ENCODE results near the gene MS4A7. TPM values are rescaled to one million over a fixed set of nuclear protein-coding genes. Genes with fewer than 3 reads are reported as not detected.

MS4A7 gene
- total RNA-seq, 2 experiments from 2014 or later = not detected

GRCh38 chr11:60371854-60372253 lies 6.5 kb upstream of the MS4A7 start:
- Mint-ChIP-seq H3K27ac (no peak overlapping the region), H3K9me3 (ENCODE audit: low read depth) (no peaks in the 10 kb centered on the region), H3K27me3 (peaks cover 26% of the 10 kb centered on the region), H3K4me1 (peaks cover 4% of the 10 kb centered on the region), H3K36me3 (ENCODE audit: low read depth) (no peaks in the 10 kb centered on the region), H3K4me3 (no peak overlapping the region)
- intact Hi-C loops (cut with DNase I, micrococcal nuclease) = no loop called here
- ATAC-seq = no peak
- no peak for DNase-seq
- ChIA-PET CTCF (interaction anchor here (1.5 kb wide), 1 partner anchor 8 kb away, joined by 4 read pairs; no protein-coding TSS in a partner anchor), POLR2A (no interaction called here)

GRCh38 chr11:60372767-60373166 lies 5.6 kb upstream of the MS4A7 start:
- Mint-ChIP-seq H3K27me3 (peaks cover 25% of the 10 kb centered on the region), H3K36me3 (ENCODE audit: low read depth) (no peaks in the 10 kb centered on the region), H3K4me1 (peaks cover under 1% of the 10 kb centered on the region), H3K9me3 (ENCODE audit: low read depth) (no peaks in the 10 kb centered on the region), H3K27ac (no peak overlapping the region), H3K4me3 (no peak overlapping the region)
- CTCF ChIA-PET = interaction anchor here (1.5 kb wide), 1 partner anchor 9 kb away, joined by 4 read pairs; no protein-coding TSS in a partner anchor
- ATAC-seq = no peak
- DNase-seq = no peak
- intact Hi-C loops (cut with DNase I, micrococcal nuclease) = no loop called here
- POLR2A ChIA-PET = no interaction called here

- CTCF ChIA-PET = no interaction called here
- no peaks in the 10 kb centered on the region for H3K9me3 Mint-ChIP-seq (ENCODE audit: low read depth)
These were observed 3.0 kb upstream of the MS4A7 start for GRCh38 chr11:60375316-60375715.

GRCh38 chr11:60376601-60377000 lies 1.7 kb upstream of the MS4A7 start:
- H3K27me3 Mint-ChIP-seq = peaks cover 10% of the 10 kb centered on the region
- DNase-seq = no peak
- H3K36me3 Mint-ChIP-seq (ENCODE audit: low read depth) = no peaks in the 10 kb centered on the region
- H3K9me3 Mint-ChIP-seq (ENCODE audit: low read depth) = no peaks in the 10 kb centered on the region
- H3K27ac Mint-ChIP-seq = no peak overlapping the region
- ATAC-seq = no peak
- CTCF ChIA-PET = no interaction called here
- H3K4me1 Mint-ChIP-seq = peaks cover 4% of the 10 kb centered on the region
- intact Hi-C loops (cut with DNase I, micrococcal nuclease) = no loop called here
- H3K4me3 Mint-ChIP-seq = no peak overlapping the region
- POLR2A ChIA-PET = no interaction called here

More at GRCh38 chr11:60375316-60375715, 3.0 kb upstream of the MS4A7 start:
- POLR2A ChIA-PET = no interaction called here
- no peak for ATAC-seq
- H3K27me3 Mint-ChIP-seq = peaks cover 15% of the 10 kb centered on the region
- no peak for DNase-seq
- intact Hi-C loops (cut with DNase I, micrococcal nuclease) = no loop called here
- no peak overlapping the region for H3K4me3 Mint-ChIP-seq
- no peak overlapping the region for H3K27ac Mint-ChIP-seq
- H3K4me1 Mint-ChIP-seq = peaks cover 4% of the 10 kb centered on the region
- no peaks in the 10 kb centered on the region for H3K36me3 Mint-ChIP-seq (ENCODE audit: low read depth)

GRCh38 chr11:60377401-60378136 lies 763 bp upstream of the MS4A7 start:
- POLR2A ChIA-PET = no interaction called here
- H3K4me3 Mint-ChIP-seq = no peak overlapping the region

GRCh38 chr11:60389279-60389910 lies 11.1 kb downstream of the MS4A7 start:
- Mint-ChIP-seq H3K9me3 (ENCODE audit: low read depth) (no peaks in the 10 kb centered on the region), H3K4me3 (no peak overlapping the region), H3K27ac (no peak overlapping the region), H3K4me1 (no peaks in the 10 kb centered on the region), H3K36me3 (ENCODE audit: low read depth) (no peaks in the 10 kb centered on the region), H3K27me3 (peaks cover 3% of the 10 kb centered on the region)
- intact Hi-C loops (cut with DNase I, micrococcal nuclease) = no loop called here
- ChIA-PET CTCF (no interaction called here), POLR2A (no interaction called here)
- ATAC-seq (no peak), DNase-seq (no peak)

More at GRCh38 chr11:60377401-60378136, 763 bp upstream of the MS4A7 start:
- Mint-ChIP-seq H3K4me1 (peaks cover 4% of the 10 kb centered on the region), H3K27ac (no peak overlapping the region), H3K9me3 (ENCODE audit: low read depth) (no peaks in the 10 kb centered on the region), H3K27me3 (peaks cover 7% of the 10 kb centered on the region), H3K36me3 (ENCODE audit: low read depth) (no peaks in the 10 kb centered on the region)
- DNase-seq = no peak
- CTCF ChIA-PET = interaction anchor here (0.7 kb wide), 1 partner anchor 15 kb away, joined by 4 read pairs; no protein-coding TSS in a partner anchor
- intact Hi-C loops (cut with DNase I, micrococcal nuclease) = no loop called here
- ATAC-seq = no peak

GRCh38 chr11:60390419-60390818 lies 12.1 kb downstream of the MS4A7 start:
- no peaks in the 10 kb centered on the region for H3K9me3 Mint-ChIP-seq (ENCODE audit: low read depth)
- no peak for ATAC-seq
- DNase-seq = no peak

GRCh38 chr11:60392361-60392760 lies 14.0 kb downstream of the MS4A7 start:
- intact Hi-C loops (cut with DNase I, micrococcal nuclease) = no loop called here
- DNase-seq = no peak
- no peak overlapping the region for H3K27ac Mint-ChIP-seq

More at GRCh38 chr11:60390419-60390818, 12.1 kb downstream of the MS4A7 start:
- no peak overlapping the region for H3K4me3 Mint-ChIP-seq
- peaks cover 3% of the 10 kb centered on the region for H3K27me3 Mint-ChIP-seq
- ChIA-PET CTCF (interaction anchor here (1.1 kb wide), 1 partner anchor 28 kb away, joined by 3 read pairs; no protein-coding TSS in a partner anchor), POLR2A (no interaction called here)
- no peaks in the 10 kb centered on the region for H3K36me3 Mint-ChIP-seq (ENCODE audit: low read depth)
- intact Hi-C loops (cut with DNase I, micrococcal nuclease) = no loop called here
- H3K4me1 Mint-ChIP-seq = no peaks in the 10 kb centered on the region
- H3K27ac Mint-ChIP-seq = no peak overlapping the region

GRCh38 chr11:60393016-60393415 lies 14.7 kb downstream of the MS4A7 start:
- Mint-ChIP-seq H3K4me1 (no peaks in the 10 kb centered on the region), H3K36me3 (ENCODE audit: low read depth) (no peaks in the 10 kb centered on the region), H3K27me3 (no peaks in the 10 kb centered on the region), H3K4me3 (no peak overlapping the region), H3K27ac (no peak overlapping the region), H3K9me3 (ENCODE audit: low read depth) (no peaks in the 10 kb centered on the region)
- DNase-seq = no peak
- ATAC-seq = no peak
- ChIA-PET POLR2A (no interaction called here), CTCF (no interaction called here)
- intact Hi-C loops (cut with DNase I, micrococcal nuclease) = no loop called here

More at GRCh38 chr11:60392361-60392760, 14.0 kb downstream of the MS4A7 start:
- ATAC-seq = no peak
- ChIA-PET POLR2A (no interaction called here), CTCF (no interaction called here)
- H3K4me1 Mint-ChIP-seq = no peaks in the 10 kb centered on the region
- no peaks in the 10 kb centered on the region for H3K27me3 Mint-ChIP-seq
- no peaks in the 10 kb centered on the region for H3K9me3 Mint-ChIP-seq (ENCODE audit: low read depth)
- no peak overlapping the region for H3K4me3 Mint-ChIP-seq
- H3K36me3 Mint-ChIP-seq (ENCODE audit: low read depth) = no peaks in the 10 kb centered on the region

- no peak for DNase-seq
- Mint-ChIP-seq H3K27me3 (no peaks in the 10 kb centered on the region), H3K27ac (no peak overlapping the region), H3K4me1 (no peaks in the 10 kb centered on the region), H3K4me3 (no peak overlapping the region), H3K36me3 (ENCODE audit: low read depth) (no peaks in the 10 kb centered on the region), H3K9me3 (ENCODE audit: low read depth) (no peaks in the 10 kb centered on the region)
- ChIA-PET POLR2A (no interaction called here), CTCF (no interaction called here)
- intact Hi-C loops (cut with DNase I, micrococcal nuclease) = no loop called here
- ATAC-seq = no peak
These were observed 16.5 kb downstream of the MS4A7 start for GRCh38 chr11:60394666-60395380.

GRCh38 chr11:60396382-60396781 lies 18.1 kb downstream of the MS4A7 start, which contains the start of gene MS4A14:
Gene MS4A14 (plus strand): TSS chr11:60396459. CDS start chr11:60396579, 120 bp downstream.
- no peak within 1 kb of the TSS for H3K27ac Mint-ChIP-seq
- intact Hi-C loops (cut with DNase I, micrococcal nuclease) = no loop called here
- DNase-seq (no peak), ATAC-seq (peak; percentile 30)
- H3K27me3 Mint-ChIP-seq = no peaks in the 10 kb centered on the region
- no peak within 1 kb of the TSS for H3K4me3 Mint-ChIP-seq
- CTCF ChIA-PET = interaction anchor here (0.5 to 0.8 kb wide), 2 partner anchors 25 to 300 kb away, joined by 3 read pairs; no protein-coding TSS in a partner anchor
- no peaks in the 10 kb centered on the region for H3K9me3 Mint-ChIP-seq (ENCODE audit: low read depth)
- no peaks in the 10 kb centered on the region for H3K36me3 Mint-ChIP-seq (ENCODE audit: low read depth)
- POLR2A ChIA-PET = no interaction called here
- H3K4me1 Mint-ChIP-seq = no peaks in the 10 kb centered on the region

All from activated CD4-positive, alpha-beta T cell treated with anti-CD3 and anti-CD28 coated beads for 36 hours (primary cell).